ENCODE measurements around the gene SLC4A3. TPM values are rescaled to one million over a fixed set of nuclear protein-coding genes. Genes with fewer than 3 reads are reported as not detected.

The SLC4A3 gene, protein sequence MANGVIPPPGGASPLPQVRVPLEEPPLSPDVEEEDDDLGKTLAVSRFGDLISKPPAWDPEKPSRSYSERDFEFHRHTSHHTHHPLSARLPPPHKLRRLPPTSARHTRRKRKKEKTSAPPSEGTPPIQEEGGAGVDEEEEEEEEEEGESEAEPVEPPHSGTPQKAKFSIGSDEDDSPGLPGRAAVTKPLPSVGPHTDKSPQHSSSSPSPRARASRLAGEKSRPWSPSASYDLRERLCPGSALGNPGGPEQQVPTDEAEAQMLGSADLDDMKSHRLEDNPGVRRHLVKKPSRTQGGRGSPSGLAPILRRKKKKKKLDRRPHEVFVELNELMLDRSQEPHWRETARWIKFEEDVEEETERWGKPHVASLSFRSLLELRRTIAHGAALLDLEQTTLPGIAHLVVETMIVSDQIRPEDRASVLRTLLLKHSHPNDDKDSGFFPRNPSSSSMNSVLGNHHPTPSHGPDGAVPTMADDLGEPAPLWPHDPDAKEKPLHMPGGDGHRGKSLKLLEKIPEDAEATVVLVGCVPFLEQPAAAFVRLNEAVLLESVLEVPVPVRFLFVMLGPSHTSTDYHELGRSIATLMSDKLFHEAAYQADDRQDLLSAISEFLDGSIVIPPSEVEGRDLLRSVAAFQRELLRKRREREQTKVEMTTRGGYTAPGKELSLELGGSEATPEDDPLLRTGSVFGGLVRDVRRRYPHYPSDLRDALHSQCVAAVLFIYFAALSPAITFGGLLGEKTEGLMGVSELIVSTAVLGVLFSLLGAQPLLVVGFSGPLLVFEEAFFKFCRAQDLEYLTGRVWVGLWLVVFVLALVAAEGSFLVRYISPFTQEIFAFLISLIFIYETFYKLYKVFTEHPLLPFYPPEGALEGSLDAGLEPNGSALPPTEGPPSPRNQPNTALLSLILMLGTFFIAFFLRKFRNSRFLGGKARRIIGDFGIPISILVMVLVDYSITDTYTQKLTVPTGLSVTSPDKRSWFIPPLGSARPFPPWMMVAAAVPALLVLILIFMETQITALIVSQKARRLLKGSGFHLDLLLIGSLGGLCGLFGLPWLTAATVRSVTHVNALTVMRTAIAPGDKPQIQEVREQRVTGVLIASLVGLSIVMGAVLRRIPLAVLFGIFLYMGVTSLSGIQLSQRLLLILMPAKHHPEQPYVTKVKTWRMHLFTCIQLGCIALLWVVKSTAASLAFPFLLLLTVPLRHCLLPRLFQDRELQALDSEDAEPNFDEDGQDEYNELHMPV
- total RNA-seq = 10 to 100 TPM in 1 of 4 donors, 1 to 10 TPM in 3; 2.3 to 29.4 (median 3.5) TPM

DNA sequence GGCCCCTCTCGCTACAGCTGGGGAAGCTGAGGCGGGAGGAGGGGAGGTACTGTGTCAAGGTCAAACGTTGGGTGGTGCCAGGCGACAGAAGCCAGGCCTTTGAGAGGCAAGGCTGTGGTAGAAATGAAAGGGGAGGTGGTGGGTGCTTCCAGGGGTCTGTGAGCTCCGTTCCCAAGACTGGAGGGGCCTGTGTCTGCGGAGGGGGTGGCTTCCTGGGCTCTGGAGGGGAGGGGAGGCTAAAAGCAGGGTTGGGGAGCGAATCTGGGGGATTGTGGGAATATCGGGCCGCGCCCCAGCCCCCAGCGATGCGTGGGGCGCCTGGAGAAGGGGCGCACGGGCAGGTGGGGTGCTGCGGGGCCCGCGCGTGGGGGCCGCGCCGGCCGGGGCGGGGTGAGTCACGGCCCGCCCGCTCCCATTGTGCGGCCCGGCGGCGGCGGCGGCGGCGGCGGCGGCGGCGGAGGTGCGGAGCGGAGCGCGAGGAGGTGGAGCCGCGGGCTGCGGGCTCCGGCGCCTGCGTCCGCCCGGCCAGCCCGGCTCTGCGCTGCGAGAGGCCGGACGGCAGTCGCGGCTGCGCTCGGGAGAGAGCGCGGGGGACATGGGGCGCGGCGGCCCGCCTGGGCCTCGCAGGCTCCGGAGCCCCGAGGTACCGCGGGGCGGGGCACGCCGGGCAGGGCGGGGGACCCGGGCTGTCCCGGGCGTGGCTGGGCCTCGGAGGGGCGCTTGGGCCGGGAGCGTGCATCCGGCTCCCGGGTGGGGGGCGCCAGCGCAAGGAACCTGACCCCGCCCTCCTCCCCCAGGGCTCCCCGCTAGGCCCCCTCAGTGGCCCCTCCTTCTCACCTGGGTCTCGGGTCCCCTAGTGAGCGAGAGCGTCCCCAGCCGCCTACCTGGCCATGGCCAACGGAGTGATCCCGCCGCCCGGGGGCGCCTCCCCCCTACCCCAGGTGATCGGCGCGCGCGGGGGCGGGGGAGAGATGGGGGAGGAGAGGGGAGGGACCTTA, at the start of gene SLC4A3:
SLC4A3 (plus strand) TSS at position 528 of the 998 bp plus-strand sequence; CDS start at position 891, 363 bp downstream.
- Histone ChIP-seq H3K4me1 (no peaks in the 10 kb centered on the region), H3K27ac (peak within 1 kb of the TSS in 1 of 2 donors; percentile 60), H3K36me3 (no peaks in the 10 kb centered on the region), H3K27me3 (peaks cover 0 to 3% of the 10 kb centered on the region in 2 donors), H3K4me3 (peak within 1 kb of the TSS; percentile 35 to 85), H3K9me3 (no peaks in the 10 kb centered on the region)
- intact Hi-C loops (cut with DNase I; ENCODE audit: low total_unique reads) = no loop called here
- DNase-seq = peak in 1 of 2 donors; percentile 24
- TF ChIP-seq, protein P1, sequence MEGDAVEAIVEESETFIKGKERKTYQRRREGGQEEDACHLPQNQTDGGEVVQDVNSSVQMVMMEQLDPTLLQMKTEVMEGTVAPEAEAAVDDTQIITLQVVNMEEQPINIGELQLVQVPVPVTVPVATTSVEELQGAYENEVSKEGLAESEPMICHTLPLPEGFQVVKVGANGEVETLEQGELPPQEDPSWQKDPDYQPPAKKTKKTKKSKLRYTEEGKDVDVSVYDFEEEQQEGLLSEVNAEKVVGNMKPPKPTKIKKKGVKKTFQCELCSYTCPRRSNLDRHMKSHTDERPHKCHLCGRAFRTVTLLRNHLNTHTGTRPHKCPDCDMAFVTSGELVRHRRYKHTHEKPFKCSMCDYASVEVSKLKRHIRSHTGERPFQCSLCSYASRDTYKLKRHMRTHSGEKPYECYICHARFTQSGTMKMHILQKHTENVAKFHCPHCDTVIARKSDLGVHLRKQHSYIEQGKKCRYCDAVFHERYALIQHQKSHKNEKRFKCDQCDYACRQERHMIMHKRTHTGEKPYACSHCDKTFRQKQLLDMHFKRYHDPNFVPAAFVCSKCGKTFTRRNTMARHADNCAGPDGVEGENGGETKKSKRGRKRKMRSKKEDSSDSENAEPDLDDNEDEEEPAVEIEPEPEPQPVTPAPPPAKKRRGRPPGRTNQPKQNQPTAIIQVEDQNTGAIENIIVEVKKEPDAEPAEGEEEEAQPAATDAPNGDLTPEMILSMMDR (IDR thresholded peaks at IDR 0.05) = no peak
- peak in 1 of 2 donors; percentile 30 for TF ChIP-seq POLR2A (IDR thresholded peaks at IDR 0.05)

DNA sequence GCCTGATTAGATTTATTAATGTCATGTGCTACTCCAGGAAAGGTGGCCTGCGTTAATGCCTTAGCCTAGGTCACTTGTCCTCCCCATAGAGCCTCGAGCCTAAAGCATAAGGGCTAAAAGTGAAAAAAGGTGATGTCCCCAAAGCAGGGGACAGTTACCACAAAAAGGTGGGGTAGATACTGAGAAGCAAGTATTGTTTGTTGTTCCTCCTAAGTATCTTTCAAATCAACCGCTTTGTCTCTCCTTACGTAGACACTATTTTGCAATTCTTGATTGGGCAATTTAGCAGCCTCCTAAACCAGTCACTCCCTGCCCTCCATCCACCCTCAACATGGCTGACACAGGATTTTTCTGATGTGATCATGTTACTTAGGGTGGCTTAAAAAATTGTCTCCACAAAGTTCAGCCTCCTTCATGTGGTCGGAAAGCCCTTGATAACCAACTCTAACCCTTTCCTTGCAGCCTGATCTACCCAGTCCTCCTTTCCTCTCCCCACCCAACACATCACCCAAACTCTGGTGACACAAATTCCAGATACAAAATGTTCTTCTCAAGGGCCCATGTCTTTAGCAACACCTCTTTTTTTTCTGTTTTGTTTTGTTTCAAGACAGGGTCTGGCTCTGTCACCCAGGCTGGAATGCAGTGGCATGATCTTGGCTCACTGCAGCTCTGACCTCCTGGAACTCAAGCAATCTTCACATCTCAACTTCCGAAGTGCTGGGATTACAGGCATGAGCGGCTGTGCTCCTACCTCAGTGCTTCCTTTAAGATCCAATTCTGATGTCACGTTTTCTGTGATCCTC, 48.4 kb upstream of the SLC4A3 start:
- H3K9me3 ChIP-seq = no peaks in the 10 kb centered on the region
- no peaks in the 10 kb centered on the region for H3K36me3 ChIP-seq
- H3K4me1 ChIP-seq = no peaks in the 10 kb centered on the region
- DNase-seq = no peak
- intact Hi-C loops (cut with DNase I; ENCODE audit: low total_unique reads) = no loop called here
- H3K27me3 ChIP-seq = no peaks in the 10 kb centered on the region
- no peak for TF ChIP-seq POLR2A (IDR thresholded peaks at IDR 0.05)
- TF ChIP-seq, protein P1 (IDR thresholded peaks at IDR 0.05) = no peak
- H3K27ac ChIP-seq = no peak overlapping the region
- H3K4me3 ChIP-seq = no peak overlapping the region

DNA sequence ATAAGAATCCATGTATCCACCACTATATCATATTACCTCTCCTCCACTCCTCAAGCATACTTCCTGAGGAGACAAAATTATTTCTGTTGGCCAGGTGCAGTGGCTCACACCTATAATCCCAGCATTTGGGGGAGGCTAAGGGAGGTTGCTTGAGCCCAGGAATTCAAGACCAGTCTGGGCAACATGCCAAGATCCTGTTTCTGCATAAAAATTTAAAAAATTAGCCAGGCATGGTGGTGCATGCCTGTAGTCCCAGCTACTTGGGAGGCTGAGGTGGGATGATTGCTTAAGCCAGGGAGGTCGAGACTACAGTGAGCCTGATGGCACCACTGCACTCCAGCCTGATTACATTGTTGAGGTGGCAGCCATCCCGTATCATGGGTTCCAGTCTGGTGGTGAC, 46.1 kb upstream of the SLC4A3 start:
- intact Hi-C loops (cut with DNase I; ENCODE audit: low total_unique reads) = no loop called here
- Histone ChIP-seq H3K4me1 (no peaks in the 10 kb centered on the region), H3K27me3 (no peaks in the 10 kb centered on the region), H3K9me3 (no peaks in the 10 kb centered on the region), H3K27ac (no peak overlapping the region), H3K4me3 (no peak overlapping the region), H3K36me3 (no peaks in the 10 kb centered on the region)
- DNase-seq = no peak
- TF ChIP-seq POLR2A (IDR thresholded peaks at IDR 0.05) = no peak
- TF ChIP-seq, protein P1 (IDR thresholded peaks at IDR 0.05) = no peak

DNA sequence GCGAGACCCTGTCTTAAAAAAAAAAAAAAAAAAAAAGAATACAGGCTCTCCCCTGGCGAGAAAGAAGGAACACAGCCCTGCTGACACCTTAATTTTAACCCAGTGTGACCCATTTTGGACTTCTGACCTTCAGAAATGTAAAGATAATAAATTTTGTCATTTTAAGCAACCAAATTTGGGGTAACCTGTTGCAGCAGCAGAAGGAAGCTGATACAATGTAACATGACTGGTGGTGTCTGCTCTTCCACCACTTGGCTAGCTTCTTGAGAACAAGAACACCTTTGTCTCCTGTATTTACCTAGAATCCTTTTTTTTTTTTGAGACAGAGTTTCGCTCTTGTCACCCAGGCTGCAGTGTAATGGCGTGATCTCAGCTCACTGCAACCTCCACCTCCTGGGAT, 36.3 kb upstream of the SLC4A3 start:
- no peaks in the 10 kb centered on the region for H3K9me3 ChIP-seq
- intact Hi-C loops (cut with DNase I; ENCODE audit: low total_unique reads) = no loop called here
- no peak for DNase-seq

More for the DNA sequence above, 36.3 kb upstream of the SLC4A3 start:
- H3K27me3 ChIP-seq = no peaks in the 10 kb centered on the region
- no peak overlapping the region for H3K27ac ChIP-seq
- H3K36me3 ChIP-seq = no peaks in the 10 kb centered on the region
- TF ChIP-seq POLR2A (IDR thresholded peaks at IDR 0.05) = no peak
- TF ChIP-seq, protein P1 (IDR thresholded peaks at IDR 0.05) = no peak
- no peak overlapping the region for H3K4me3 ChIP-seq
- H3K4me1 ChIP-seq = no peaks in the 10 kb centered on the region

All from uterus (tissue), 4 donors.